Epithelial cell of proximal tubule (primary cell): ENCODE results near the gene KCNJ4. TPM values are rescaled to one million over a fixed set of nuclear protein-coding genes. Genes with fewer than 3 reads are reported as not detected.

Experiments
- DNase-seq: peaks from one replicate; pipeline ENCODE4 v3.0.0-alpha.2; 2011; ENCODE audit warnings: low read depth
- H3K4me3 ChIP-seq: 2 replicates; pipeline ENCODE4 v1.5.1; 2011; ENCODE audit warnings: low read depth, mild to moderate bottlenecking, low read length
- total RNA-seq: library from RNA; depleted of rRNA; stranded (reverse); fragments of >200 nt; gene quantifications from 2 replicates; pipeline ENCODE4 v1.2.3, GENCODE V29; 2015
- TF ChIP-seq, protein P1 (sequence below): conservative IDR thresholded peaks from 2 replicates; pipeline ENCODE4 v1.5.1; 2012; ENCODE audit warnings: low read depth, mild to moderate bottlenecking, low read length

KCNJ4 gene
- total RNA-seq, 1 donor from 2014 or later = not detected

DNA sequence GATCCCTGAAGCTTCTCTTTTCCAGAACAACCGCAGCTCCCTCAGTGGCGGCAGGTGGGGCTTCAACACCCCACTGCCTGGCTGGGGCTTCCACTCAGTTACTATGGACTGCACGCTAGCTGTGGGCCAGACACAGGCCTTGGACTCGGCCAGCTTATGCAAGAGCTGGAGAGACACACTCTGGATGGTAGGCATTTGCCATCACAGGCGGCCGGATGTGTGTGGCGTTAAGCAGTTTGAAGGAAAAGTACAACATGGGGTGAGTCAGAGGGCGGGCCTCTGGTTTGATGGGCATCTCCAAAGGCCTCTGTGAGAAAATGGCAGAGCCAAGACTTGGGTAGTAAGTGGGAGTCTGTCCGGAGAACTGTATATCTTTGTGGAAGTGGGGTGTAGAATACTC is 17.6 kb downstream of the KCNJ4 start:
- no peak overlapping the region for H3K4me3 ChIP-seq
- TF ChIP-seq, protein P1, sequence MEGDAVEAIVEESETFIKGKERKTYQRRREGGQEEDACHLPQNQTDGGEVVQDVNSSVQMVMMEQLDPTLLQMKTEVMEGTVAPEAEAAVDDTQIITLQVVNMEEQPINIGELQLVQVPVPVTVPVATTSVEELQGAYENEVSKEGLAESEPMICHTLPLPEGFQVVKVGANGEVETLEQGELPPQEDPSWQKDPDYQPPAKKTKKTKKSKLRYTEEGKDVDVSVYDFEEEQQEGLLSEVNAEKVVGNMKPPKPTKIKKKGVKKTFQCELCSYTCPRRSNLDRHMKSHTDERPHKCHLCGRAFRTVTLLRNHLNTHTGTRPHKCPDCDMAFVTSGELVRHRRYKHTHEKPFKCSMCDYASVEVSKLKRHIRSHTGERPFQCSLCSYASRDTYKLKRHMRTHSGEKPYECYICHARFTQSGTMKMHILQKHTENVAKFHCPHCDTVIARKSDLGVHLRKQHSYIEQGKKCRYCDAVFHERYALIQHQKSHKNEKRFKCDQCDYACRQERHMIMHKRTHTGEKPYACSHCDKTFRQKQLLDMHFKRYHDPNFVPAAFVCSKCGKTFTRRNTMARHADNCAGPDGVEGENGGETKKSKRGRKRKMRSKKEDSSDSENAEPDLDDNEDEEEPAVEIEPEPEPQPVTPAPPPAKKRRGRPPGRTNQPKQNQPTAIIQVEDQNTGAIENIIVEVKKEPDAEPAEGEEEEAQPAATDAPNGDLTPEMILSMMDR = no peak
- no peak for DNase-seq

DNA sequence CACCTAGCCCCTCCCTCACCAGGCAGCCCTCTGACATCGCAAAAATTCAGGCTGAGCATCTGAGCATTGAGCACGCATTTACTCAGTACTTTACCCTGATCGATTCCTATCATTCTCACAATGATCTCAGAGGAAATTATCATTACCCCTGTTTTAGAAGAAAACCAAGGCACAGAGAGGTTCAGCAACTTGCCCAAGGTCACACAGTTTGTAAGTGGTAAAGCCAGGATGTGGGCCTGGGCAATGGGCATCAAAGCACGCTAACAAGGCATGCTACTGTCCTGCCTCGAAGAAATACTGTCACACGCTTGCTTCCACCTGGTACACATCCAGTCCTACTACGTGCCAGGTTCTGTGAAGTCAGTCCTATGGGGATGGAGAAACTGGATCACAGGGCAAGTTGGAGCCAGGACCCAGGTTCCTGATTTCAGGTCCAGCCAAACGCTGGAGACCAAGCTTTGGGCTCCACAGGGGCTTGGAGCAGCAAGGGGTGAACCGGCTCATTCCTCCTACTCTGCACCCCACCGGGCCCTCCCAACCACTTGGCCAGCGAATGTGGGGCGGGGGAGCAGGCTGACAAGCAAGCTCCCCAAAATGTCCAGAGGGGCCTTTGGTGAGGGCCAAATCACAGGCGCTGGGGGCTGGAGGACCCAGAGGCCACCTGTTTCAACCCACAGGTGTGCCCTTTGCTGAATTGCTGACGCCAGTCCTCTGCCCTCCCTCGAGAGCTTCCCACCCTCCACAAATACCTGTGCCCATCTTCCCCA is 18.2 kb downstream of the KCNJ4 start:
- TF ChIP-seq, protein P1 = no peak
- H3K4me3 ChIP-seq = no peak overlapping the region
- no peak for DNase-seq

DNA sequence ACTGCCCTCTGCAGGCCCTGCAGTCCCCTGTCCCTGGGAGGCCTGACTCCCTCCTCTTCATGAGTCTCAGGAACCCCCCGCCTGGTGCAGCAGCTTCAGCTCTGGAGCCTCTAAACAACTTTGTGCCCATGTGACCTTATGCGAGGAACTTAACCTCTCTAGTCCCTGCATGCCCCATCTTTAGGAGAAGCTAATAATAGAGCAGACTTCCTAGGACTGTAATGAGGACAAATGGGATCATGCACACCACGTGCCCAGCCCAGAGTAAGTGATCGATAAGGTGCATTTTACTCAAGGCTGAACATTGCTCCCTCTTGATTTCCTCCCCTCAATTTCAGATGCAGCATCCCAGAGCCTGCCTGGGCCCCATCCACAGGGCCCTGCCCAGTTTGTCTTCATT is 19.0 kb downstream of the KCNJ4 start:
- no peak for DNase-seq

DNA sequence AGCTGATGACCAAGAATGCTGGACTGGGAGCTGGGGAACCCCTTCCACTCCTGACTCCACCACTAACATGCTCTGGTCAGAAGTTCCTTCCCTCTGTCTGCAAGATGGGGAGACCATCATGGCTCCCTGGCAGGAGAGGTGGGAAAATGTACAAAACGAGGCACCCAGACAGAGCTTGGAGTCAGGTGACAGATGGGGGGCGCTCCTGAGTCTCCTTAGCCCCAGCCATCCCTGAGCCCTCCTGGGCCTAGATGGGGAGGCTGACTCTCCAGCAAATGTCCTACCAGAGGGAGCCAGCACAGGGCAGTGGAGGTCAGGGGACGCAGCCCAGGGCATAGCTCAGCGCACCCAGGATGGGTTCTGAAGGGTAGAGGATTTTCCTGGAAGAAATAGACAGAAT is 20.0 kb downstream of the KCNJ4 start:
- TF ChIP-seq, protein P1 = peak; percentile 15
- DNase-seq = no peak
- no peak overlapping the region for H3K4me3 ChIP-seq

More for the DNA sequence above, 19.0 kb downstream of the KCNJ4 start:
- TF ChIP-seq, protein P1 = no peak
- no peak overlapping the region for H3K4me3 ChIP-seq

DNA sequence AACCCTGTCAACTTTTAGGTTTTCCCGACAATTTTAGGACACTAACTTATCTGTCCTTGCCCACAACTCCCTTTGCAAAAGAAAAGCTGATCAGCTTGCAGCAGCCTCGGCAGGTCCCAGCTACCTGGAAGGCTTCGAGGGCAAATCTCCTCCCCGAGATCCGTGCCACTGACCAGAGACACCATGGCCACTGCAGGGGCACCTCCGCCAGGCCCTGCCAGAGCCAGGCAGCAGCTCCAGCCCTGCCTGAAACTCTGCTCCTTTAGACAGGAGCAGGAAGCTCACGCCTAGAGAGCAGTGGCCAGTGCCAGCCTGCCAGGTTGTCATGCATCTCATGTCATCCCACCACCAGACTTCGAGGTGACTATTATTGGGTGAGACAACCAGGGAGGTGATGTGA is 21.1 kb downstream of the KCNJ4 start:
- TF ChIP-seq, protein P1 = no peak
- no peak overlapping the region for H3K4me3 ChIP-seq
- DNase-seq = no peak

DNA sequence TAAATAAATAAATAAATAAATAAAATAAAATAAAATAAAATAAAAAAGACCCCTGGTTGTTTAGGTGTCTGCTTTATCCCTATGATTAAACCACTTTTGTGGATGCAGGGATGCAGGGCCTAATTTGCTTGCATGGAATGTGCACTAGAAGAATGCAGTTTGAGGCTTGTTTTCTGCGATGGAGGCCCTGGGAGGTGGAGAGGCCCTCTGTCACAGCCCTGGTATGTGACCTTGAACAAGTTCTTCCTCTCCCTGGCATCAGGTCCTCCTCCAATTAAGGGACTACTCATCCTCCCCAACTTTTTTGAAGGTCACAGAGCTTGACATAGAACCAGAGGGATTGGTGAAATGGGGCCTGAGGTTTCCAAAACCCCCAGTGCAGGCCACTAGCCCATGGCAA is 22.7 kb downstream of the KCNJ4 start:
- H3K4me3 ChIP-seq = no peak overlapping the region
- no peak for DNase-seq
- TF ChIP-seq, protein P1 = no peak
